ENCODE data around the gene CCDC87. TPM values are rescaled to one million over a fixed set of nuclear protein-coding genes. Genes with fewer than 3 reads are reported as not detected.
"Not testable (repeated sequence)": the region's sequence is repeated elsewhere in the genome, so short reads cannot be mapped to it uniquely, and the experiment has no call there.

Gene CCDC87
- polyA plus RNA-seq, 3 donors: 0.31 to 0.37 (median 0.36) TPM

DNA sequence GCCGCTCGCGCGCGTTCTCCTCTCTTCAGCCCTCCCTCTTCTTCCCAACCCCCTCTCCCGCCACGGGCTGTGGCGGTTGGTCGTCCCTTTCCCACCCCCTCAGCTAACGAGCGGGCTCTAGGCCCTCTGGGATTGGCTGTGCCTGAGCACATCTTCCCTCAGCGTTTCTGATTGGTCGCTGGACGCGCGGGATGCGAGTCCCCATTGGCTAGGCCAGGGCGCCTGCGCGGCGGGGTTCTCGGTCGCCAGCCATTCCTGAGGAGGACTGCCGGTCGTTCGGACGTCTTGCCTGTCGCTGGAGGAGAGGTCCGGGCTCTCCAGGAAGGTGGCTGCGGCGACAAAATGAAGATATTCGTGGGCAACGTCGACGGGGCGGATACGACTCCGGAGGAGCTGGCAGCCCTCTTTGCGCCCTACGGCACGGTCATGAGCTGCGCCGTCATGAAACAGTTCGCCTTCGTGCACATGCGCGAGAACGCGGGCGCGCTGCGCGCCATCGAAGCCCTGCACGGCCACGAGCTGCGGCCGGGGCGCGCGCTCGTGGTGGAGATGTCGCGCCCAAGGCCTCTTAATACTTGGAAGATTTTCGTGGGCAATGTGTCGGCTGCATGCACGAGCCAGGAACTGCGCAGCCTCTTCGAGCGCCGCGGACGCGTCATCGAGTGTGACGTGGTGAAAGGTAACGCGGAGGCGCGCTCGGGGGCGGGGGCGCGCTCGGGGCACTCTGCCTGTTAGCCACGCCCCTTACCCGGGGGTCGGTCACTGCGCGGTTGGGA is 23.7 kb upstream of the CCDC87 start, which contains the start of gene RBM14:
RBM14 (plus strand) TSS at position 252 of the 776 bp plus-strand sequence; CDS start at position 343, 91 bp downstream.
- DNase-seq: peak; percentile 100

DNA sequence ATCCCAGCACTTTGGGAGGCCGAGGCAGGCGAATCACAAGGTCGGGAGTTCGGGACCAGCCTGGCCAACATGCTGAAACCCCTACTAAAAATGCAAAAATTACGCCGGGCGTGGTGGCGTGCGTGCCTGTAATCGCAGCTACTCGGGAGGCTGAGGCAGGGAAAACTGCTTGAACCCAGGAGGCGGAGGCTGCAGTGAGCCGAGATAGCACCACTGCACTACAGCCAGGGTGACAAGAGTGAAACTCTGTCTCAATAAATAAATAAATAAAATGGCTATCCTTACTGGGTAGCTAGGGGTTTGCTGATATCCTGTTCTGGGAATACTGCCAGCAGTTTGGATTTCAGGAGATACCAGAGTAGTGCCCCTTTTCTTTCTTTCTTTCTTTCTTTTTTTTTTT is 21.2 kb upstream of the CCDC87 start:
- no peak for DNase-seq

DNA sequence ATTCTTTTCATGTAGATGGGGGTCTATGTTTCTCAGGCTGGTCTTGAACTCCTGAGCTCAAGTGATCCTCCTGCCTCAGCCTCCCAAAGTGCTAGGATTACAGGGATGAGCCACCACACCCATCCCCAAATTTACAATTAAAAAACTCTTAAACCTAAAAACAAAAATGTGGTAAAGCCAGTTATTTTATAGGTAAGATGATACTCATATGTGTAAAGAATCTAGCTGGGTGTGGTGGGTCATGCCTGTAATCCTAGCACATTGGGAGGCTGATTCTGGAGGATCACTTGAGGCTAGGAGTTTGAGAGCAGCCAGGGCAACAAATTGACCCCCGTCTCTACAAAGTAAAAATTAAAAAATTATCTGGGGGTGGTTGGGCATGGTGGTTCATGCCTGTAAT is 19.6 kb upstream of the CCDC87 start:
- DNase-seq: no peak

DNA sequence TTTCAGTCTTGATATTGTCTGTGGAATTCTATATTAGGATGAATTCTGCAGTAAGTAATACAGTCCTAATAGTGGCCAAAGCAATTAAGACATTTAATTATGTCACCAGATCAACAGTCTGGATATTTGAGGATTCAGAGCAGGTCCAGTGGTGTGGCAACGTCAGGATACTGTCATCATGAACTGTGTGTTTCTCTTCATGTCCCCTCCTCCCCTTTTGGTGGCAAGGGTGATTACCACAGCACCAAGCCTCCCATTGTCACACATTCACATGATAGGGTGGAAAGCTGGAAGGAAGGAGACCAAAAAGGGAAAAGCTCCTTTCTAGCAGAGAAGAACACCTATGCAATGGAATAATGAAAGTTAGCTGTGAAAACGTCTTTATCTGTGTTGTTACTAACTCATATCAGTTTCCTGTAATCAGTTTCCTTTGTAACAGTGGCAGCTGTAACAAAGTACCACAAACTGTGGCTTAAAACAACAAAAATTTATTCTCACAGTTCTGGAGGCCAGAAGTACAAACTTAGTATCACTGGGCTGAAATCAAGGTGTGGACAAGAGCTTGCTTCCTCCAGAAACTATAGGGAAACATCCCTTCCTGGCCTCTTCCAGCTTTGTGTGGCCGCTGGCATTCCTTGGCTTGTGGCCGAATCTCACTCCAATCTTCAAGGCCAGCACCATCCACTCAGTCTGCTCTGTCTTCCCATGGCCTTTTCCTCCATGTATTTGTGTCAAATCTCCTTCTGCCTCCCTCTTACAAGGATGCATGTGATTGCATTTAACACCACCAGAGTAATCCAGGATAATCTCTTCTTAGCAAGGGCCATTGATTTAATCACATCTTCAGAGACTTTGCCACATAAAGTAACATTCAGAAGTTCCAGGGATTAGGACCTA is 17.1 kb upstream of the CCDC87 start:
- DNase-seq: no peak

DNA sequence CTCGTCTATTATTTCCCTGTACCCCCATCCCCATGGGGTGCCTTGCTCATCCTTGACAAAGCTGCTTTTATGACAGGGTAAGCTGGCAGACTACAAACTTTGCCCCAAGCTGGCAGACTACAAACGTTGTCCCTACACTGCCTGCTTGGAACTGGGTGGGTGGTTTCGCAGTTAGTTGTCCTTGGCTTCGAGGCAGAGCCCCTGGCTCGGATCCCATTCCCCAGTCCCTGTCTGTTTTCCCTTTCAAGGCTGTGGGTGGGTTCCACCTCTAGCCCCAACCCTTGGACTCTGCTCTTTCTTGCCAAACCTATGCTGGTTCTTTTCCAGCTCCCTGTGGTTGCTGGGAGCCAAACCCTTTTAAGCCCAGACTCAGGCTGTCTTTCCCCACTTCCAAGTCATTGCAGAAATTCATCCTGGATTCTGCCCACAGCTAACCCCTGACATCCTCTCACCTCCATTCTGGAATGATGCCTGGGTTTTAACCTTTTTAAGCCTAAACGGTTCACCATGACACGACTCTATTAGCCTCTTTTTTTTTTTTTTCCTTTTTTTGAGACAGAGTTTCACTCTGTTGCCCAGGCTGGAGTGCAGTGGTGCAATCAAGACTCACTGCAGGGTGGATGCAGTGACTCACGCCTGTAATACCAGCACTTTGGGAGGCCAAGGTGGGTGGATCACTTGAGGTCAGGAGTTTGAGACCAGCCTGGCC is 14.4 kb upstream of the CCDC87 start:
- no peak for DNase-seq

DNA sequence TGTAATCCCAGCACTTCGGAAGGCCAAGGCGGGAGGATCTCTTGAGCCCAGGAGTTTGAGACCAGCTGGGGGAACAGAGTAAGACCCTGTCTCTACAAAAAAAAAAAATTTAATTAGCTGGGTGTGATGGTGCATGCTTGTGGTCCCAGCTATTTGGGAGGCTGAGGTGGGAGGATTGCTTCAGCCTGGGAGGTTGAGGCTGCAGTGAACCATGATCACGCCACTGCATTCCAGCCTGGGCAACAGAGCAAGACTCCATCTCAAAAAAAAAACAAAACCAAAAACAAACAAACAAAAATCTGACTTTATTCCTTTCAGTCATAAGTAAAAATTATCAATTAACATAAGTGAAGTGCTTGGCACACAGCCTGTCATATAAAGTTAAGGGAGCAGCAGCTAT is 13.7 kb upstream of the CCDC87 start:
- DNase-seq: not testable (repeated sequence)

DNA sequence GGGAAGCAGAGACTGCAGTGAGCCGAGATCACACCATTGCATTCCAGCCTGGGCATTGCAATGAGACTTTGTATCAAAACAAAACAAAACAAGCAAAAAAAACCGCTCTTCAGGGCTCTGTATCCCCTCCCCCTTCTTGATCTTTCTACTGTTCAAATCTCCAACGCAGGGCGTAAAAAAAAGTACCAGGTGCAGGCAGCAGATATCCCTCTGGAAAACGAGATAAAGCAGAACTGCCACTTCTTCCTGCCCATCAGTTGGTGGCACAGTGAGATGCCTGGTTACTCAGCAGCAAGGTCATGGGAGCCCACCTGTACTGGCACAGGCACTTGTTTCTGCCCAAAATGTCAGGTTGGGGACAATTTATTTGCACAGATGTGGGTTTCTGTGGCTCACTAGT is 11.3 kb upstream of the CCDC87 start:
- DNase-seq: no peak

DNA sequence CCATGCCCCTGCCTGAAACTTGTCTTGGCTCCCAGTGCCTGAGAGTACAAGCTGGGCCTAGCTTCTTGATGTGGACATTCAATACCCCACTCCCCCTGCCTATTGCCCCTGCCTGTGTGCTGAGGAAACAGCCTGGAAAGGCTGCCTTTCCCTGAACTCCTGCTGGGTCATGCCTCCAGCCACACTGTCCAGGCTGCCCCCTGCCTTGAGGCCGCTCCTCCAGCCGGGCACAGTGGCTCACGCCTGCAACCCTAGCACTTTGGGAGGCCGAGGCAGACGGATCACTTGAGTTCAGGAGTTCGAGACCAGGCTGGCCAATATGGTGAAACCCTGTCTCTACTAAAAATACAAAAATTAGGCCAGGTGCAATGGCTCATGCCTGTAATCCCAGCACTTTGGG is 10.2 kb upstream of the CCDC87 start:
- no peak for DNase-seq

DNA sequence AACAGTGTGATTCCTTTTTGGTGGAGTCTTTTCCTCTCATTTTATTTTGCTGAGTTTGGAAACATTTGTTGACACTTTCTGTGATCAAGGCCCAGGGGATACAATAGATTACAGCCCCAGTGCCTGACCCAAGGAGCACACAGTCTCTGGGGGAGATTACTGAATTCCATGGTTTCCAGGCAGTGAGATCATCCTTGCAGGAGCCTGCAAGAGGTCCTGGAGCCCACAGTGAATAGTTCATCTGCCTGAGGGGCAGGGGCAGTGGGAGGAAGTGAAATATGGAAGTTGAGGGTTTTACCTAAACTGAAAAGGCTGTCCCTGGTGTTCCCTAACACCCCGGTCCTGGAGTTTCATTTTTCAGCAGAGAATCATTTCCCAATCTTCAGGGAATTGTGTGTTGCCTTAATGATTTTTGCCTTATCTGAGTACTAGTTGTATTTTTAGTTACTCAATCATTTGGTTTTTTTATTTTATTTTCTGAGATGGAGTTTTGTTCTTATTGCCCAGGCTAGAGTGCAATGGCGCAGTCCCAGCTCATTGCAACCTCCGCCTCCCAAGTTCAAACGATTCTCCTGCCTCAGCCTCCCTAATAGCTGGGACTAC is 7.9 kb upstream of the CCDC87 start:
- no peak for DNase-seq

DNA sequence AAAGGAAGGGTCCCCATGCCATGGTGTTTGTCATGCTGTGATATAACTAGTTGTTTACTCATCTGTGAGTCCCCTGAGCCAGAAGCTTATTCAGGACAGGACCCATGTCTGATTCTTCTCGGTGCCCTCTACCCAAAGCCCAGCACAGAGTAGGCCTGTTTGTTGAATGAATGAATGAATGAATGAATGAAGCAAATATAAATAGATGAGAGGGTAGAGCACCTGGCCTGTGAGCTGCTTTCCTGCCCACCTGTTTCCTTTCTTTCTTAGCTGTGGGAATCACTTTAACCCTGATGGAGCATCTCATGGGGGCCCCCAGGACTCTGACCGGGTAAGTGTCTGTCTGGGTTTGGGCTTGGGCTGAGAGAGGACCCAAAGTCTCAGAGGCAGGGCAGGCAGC is 7.4 kb upstream of the CCDC87 start:
- no peak for DNase-seq

DNA sequence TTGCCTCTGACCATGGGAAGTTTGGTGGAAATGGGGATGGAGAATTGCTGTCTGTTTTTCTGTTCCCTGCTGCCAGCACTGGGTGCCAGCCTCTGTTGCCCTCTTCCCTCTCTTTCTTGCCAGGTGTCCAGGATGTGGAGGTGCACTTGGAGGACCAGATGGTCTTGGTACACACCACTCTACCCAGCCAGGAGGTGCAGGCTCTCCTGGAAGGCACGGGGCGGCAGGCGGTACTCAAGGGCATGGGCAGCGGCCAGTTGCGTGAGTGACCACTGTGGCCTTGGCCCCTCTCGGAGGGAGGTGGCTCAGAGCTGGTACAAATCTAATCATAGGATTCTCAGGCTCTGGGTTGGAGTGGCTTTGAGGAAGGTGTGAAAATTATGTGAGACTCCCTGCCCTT is 6.1 kb upstream of the CCDC87 start:
- no peak for DNase-seq

DNA sequence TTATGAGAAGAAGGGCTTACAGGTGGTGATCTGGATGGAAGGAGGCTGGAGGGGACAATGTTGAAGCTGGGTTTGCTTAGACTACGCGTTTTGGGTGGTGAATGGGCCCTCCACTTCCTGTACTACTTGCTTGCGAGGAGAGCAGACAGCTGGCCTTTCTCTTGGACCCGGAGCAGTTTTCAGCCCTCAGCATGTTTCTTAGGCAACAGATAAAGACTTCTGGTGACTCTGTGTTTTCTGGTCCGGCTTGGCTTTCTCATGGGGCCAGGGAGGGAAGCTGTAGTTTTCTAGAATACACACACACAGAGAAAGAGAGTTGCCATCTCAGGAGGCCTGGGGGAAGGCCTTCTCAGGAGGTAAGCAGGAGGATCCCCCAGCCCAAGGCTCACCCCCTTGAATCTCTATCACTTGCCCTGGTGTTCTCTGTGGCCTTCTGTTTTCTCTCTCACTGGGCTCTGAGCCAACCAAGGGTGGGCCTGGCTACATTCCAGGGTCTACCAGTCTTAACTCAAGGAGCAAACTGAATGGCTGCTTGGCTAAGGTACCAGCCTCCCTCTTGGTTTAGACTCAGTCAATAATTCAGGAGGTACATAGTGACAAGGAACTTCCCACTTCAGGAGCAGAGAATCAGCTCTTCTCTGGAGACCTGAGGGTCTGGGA is 2.5 kb upstream of the CCDC87 start:
- peak; percentile 57 for DNase-seq

DNA sequence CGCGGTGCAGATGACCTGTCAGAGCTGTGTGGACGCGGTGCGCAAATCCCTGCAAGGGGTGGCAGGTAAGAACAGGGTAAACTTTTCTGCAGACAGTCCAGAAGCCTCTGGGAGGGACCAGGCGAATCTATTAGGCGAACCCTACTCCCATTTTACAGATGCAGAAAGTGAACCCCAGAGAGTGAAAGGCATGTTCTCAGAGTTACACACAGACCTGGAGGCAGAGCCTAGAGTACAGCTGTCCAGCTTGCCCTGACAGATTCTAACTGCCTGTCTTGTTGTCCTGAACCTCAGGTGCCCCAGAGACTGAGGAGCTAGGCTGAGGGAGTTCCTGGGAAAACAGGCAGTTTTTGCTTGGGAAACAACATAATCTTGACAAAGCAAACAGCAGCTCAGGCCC is 787 bp upstream of the CCDC87 start:
- DNase-seq: no peak

DNA sequence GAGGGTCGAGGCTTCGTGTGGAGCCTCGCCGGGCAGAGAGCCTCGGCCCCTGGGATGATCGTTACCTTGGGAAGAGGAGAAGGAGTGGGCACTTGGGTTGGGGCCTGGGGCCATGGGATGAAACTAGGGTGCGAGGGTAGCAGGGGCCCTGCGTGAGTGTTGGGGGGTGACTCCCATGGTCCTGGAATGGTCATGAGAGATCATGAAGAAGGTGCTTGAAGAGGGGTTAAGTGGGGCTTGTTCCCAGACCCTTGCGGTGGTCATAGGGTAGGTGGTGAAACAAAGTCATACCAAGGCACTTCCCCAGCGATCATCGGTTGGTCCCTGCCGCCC is 406 bp upstream of the CCDC87 start:
- no peak for DNase-seq

DNA sequence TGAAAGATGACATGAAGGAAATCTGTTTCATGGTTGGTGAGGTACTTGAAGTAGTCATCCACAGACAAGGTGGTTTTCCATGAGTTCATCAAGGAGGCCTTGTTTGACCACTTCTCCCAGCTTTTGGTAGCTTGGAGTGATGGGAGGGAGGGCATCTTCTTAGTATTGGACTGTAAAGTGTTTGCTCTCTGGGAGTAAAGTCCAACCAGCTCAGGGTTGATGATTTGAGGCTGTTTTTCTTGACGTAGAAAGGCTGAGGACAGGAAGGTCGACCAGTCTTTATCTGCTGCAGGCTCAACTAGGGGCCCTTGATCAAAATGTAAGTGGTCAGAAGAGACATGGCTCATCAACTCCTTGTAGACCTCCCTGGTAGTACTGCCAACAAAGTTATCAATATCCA is 1.7 kb downstream of the CCDC87 start:
- DNase-seq: no peak

DNA sequence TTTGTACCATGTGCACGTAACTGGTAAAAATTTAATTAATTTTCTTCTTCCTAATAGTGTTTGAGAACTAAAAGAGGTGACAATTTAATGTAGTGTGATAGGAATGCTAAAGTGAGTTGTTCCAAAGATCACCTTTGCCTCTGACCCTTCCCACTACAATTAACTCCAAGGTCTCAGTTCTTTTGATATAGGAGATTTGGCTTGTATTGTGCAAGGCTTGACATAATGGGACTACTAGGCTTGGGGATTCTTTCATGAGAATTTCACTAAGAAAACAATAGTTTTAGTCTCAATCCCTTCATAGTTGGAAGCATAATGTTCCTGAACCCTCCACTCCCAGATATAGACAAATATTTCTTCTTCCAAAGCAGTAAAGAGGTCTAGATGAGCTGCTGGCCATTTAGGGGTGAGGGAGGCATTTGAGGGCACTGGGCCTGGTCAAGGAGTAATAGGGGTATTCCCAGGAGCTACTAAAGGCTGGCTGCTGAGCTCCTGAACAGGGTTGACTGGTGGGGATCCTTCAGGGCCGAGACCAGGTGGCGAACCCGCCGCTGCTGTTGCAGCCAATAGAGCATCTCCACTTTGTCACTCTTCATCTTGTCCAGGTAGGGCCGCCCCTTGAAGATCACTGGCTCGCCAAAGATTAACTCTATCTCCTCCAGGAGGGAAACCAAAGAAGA is 2.7 kb downstream of the CCDC87 start:
- DNase-seq: no peak

DNA sequence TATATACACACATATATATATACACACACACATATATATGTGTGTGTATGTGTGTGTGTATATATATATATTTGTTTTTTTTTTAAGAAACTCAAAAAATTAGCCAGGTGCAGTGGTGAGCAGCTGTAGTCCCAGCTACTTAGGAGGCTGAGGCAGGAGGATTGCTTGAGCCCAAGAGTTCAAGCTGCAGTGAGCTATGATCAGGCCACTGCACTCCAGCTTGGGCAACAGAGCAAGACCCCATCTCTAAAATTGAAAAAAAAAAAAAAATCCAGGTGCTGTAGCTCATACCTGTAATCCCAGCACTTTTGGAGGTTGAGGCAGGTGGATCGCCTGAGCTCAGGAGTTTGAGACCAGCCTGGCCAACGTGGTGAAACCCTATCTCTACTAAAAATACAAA is 3.5 kb downstream of the CCDC87 start:
- not testable (repeated sequence) for DNase-seq

DNA sequence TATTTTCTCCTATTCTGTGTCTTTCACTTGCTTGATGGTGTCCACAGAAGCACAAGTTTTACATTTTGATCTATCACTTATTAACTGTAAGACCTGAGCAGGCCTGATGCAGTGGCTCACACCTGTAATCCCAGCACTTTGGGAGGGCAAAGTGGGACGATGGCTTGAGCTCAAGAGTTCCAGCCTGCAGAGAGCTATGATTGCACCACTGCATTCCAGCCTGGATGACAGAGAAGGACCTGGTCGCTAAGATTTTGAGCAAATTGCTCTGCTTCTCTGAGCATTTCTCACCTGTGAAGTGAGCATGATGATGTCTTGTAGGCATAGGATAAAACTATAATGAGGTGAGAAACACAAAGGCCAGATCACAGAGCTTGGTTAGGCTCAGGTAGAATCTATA is 6.7 kb downstream of the CCDC87 start:
- DNase-seq: no peak

DNA sequence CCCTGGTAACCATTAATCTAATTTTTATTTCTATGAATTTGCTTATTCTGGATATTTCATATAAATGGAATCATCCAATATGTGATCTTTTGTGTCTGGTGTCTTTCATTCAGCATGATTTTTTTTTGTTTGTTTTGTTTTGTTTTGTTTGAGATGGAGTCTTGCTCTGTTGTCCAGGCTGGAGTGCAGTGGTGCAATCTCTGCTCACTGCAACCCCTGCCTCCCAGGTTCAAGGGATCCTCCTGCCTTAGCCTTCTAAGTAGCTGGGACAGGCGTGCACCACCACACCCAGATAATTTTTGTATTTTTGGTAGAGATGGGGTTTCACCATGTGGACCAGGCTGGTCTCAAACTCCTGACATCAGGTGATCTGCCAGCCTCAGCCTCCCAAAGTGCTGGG is 7.4 kb downstream of the CCDC87 start:
- not testable (repeated sequence) for DNase-seq

DNA sequence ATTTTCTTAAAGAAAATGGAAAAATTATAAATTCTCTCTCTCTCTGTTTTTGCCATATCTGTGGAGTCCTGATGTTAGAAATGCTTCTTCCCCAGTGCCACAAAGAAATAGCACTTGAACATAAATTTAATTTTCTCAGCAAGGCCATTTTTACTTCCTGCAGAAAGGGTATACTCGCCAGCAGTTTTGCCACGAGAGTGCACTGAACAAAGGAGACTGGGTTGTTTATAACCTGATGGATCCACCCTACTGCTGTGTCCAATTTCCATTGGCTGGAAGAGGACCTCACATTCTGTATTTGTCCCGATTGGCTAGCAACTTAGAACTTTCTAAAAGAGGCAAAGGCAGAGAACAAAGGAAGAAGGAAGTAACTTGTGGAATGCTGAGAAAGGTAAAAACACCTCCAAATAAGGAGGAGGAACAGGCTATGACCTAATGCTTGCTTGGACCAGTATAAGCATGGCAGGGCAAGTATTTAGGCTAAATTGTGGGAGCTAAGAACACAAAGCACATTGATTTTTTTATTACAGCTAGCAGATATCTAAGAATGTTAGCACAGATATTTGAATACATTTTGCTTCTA is 10.2 kb downstream of the CCDC87 start:
- not testable (repeated sequence) for DNase-seq

DNA sequence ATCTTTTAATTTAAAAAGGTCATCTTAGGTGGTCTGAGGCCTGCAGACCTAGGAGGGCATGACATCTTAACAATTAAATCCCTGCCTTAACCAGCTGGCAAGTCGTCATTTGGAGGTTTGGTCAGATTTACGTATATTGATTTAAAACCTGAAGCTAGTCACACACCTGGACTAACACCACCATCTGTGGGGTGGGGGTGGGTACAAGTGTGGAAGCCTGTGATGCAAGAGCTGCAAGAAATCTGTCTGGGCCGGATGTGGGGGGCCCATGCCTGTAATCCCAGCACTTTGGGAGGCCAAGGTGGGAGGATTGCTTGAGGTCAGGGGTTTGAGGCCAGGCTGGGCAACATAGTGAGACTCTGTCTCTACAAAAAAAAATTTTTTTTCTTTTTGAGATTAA is 11.6 kb downstream of the CCDC87 start:
- no peak for DNase-seq

All from renal pelvis (tissue), 4 donors.